Cardiac muscle cell (in vitro differentiated cells and primary cell): Measurements from ENCODE around the gene SUSD5. TPM values are rescaled to one million over a fixed set of nuclear protein-coding genes. Genes with fewer than 3 reads are reported as not detected.
A peak's percentile ranks its signal among the peaks of the same experiment; 100 is the strongest.

Experiments
- DNase-seq, 2 donors: peaks; one replicate each; pipeline versions ENCODE4 v3.0.0 to v3.0.0-alpha.2; 2010 to 2017; ENCODE audit warnings: low read depth in 1 of 2, low spot score in 1 of 2
- H3K27ac ChIP-seq: fragments of 200-600 bp; sonication (generic); 2 replicates; pipeline ENCODE4 v1.5.1; 2016
- H3K27me3 ChIP-seq: fragments of 200-600 bp; sonication (generic); 2 replicates; pipeline ENCODE4 v1.6.0; 2016; ENCODE audit warnings: control low read depth
- H3K36me3 ChIP-seq: fragments of 200-600 bp; sonication (generic); 2 replicates; pipeline ENCODE4 v1.5.1; 2016; ENCODE audit warnings: control low read depth
- H3K4me1 ChIP-seq: fragments of 200-600 bp; sonication (generic); 2 replicates; pipeline ENCODE4 v1.8.1; 2017; ENCODE audit warnings: low read depth, mild to moderate bottlenecking, mixed run types
- H3K4me3 ChIP-seq: fragments of 200-600 bp; sonication (generic); 2 replicates; pipeline ENCODE4 v1.5.1; 2016; ENCODE audit warnings: mild to moderate bottlenecking
- H3K9me3 ChIP-seq: fragments of 200-600 bp; sonication (generic); 2 replicates; pipeline ENCODE4 v1.5.1; 2017; ENCODE audit warnings: low read depth, mild to moderate bottlenecking, control low read depth
- CTCF ChIP-seq: IDR thresholded peaks from 2 replicates; pipeline ENCODE4 v1.5.1; 2012; ENCODE audit warnings: low read depth, mild to moderate bottlenecking, low read length
- polyA plus RNA-seq: library from polyadenylated mRNA; unstranded; fragments of >200 nt; fragmentation: Nextera tagmentation; extraction: Ambion mirVana; gene quantifications from 2 replicates; pipeline ENCODE4 v1.2.1, GENCODE V29; 2016
- total RNA-seq: library from RNA; depleted of rRNA; stranded (reverse); fragments of >200 nt; gene quantifications from 2 replicates; pipeline ENCODE4 v1.2.3, GENCODE V29; 2016

The SUSD5 gene
- total and polyA plus RNA-seq, 2 experiments from 2014 or later: 4.3 to 11.0 TPM

- no peak for DNase-seq
Measured at GRCh38 chr3:33229947-33230346, 11.3 kb upstream of the SUSD5 start.

GRCh38 chr3:33229066-33229465 lies 10.5 kb upstream of the SUSD5 start:
- TF ChIP-seq CTCF: no peak
- no peaks in the 10 kb centered on the region for H3K4me1 ChIP-seq
- DNase-seq: no peak
- H3K9me3 ChIP-seq: no peaks in the 10 kb centered on the region
- no peak overlapping the region for H3K27ac ChIP-seq
- H3K36me3 ChIP-seq: no peaks in the 10 kb centered on the region
- H3K27me3 ChIP-seq: peaks cover 5% of the 10 kb centered on the region
- no peak overlapping the region for H3K4me3 ChIP-seq

More at GRCh38 chr3:33229947-33230346, 11.3 kb upstream of the SUSD5 start:
- no peaks in the 10 kb centered on the region for H3K27me3 ChIP-seq
- no peaks in the 10 kb centered on the region for H3K36me3 ChIP-seq
- TF ChIP-seq CTCF: no peak
- H3K27ac ChIP-seq: no peak overlapping the region
- H3K4me1 ChIP-seq: no peaks in the 10 kb centered on the region
- no peaks in the 10 kb centered on the region for H3K9me3 ChIP-seq
- no peak overlapping the region for H3K4me3 ChIP-seq

GRCh38 chr3:33221241-33221640 lies 2.6 kb upstream of the SUSD5 start:
- no peaks in the 10 kb centered on the region for H3K9me3 ChIP-seq
- no peaks in the 10 kb centered on the region for H3K36me3 ChIP-seq
- no peak for TF ChIP-seq CTCF
- H3K27ac ChIP-seq: no peak overlapping the region
- peaks cover 62% of the 10 kb centered on the region for H3K27me3 ChIP-seq
- peaks cover 3% of the 10 kb centered on the region for H3K4me1 ChIP-seq
- no peak overlapping the region for H3K4me3 ChIP-seq
- DNase-seq: no peak

GRCh38 chr3:33219175-33219487 lies 521 bp upstream of the SUSD5 start:
- Histone ChIP-seq H3K27me3 (peaks cover 69% of the 10 kb centered on the region), H3K36me3 (no peaks in the 10 kb centered on the region), H3K4me1 (peaks cover 3% of the 10 kb centered on the region), H3K27ac (no peak overlapping the region), H3K9me3 (no peaks in the 10 kb centered on the region), H3K4me3 (peak overlapping the region; percentile 51)
- no peak for DNase-seq
- TF ChIP-seq CTCF: no peak

- peaks cover 68% of the 10 kb centered on the region for H3K27me3 ChIP-seq
Measured at GRCh38 chr3:33217866-33218445, 654 bp downstream of the SUSD5 start.

More at GRCh38 chr3:33217866-33218445, 654 bp downstream of the SUSD5 start:
- Histone ChIP-seq H3K4me1 (peaks cover 3% of the 10 kb centered on the region), H3K36me3 (no peaks in the 10 kb centered on the region), H3K27ac (no peak overlapping the region), H3K4me3 (peak overlapping the region; percentile 51), H3K9me3 (no peaks in the 10 kb centered on the region)
- DNase-seq: no peak
- no peak for TF ChIP-seq CTCF
